Stimulated activated CD4-positive, alpha-beta T cell treated with anti-CD3 and anti-CD28 coated beads, TNF-alpha, amount 100 ng/mL, for 4 hours (primary cell): Measurements from ENCODE around the gene PIP5K1B.

Experiments used
- DNase-seq, 3 experiments: peaks; one replicate each; pipeline ENCODE4 v3.0.0-alpha.2; 2020; ENCODE audit warnings: low read depth in 3 of 3

Gene PIP5K1B

DNA sequence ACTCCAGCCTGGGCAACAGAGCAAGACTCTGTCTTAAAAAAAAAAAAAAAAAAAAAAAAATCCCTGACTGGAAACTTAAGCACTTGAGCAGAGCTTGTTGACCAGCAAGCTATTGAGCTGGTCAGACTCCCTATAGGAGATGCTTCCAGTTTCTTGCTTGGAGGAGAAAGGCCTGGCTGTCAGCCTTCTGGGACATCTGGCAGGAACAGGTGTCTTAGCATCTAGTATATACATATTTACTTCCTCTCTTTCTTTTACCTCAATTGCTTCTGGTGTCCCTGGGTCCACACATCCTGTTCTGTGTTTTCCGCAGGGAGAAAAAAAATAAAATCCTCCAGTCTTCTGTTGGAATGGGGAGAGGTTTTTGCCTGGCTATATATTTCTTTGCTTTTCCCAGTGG, 248.7 kb downstream of the PIP5K1B start:
- no peak for DNase-seq

DNA sequence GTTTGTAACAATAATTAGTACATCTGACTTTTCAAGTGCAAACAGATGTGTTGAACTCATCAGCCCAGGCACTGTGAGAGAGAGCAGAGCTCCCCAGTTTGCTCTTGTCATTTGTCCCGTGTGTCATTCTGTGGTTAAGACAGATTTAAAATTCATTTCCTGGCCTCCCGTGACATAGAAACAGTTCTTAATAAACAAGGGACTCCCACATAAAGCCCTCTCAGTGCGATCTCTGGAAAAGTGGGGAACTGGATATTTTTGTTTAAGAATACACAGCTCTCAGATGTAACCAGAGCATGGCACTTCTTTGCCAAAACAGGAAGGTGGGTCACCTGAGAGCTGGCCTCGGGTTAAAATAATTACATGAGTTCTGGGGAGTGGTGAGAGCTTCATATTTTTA, 250.3 kb downstream of the PIP5K1B start:
- no peak for DNase-seq

DNA sequence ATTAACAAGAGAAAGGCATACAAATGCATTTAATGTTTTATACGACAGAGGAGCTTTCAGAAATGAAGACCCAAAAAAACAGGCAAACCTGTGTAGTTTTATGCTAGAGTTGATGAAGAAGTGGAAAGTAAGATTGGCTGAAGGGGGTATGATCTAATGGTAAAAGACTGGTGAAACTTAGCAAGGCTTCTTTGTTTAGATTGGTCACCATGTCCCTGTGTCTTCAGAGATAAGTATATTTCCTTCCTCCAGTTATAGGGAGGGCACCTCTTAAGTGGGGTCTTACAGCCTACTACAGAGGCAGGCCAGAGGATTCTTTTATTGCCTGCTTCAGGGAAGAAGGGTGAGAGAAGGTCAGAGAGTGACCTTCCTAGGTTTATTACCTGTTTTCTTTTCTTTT, 252.4 kb downstream of the PIP5K1B start:
- no peak for DNase-seq

DNA sequence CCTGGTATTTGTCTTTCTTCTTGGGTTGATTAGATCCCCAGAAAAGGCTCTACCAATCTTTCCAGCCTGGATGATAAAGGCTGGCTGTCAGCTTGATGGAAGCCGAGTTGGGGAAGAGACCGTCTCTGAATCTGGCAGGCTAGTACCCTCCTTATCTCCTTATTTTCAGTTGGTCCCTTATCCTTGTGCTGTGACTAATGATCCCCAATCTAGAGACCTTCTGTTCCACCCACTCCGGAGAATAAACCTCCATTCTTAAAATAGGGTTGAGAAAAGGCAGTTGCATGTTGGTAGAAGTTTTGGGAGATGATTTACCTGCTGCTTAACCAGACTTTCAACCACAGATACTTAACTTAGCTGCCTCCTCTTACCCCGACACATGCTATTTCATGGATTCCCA, 256.5 kb downstream of the PIP5K1B start:
- no peak for DNase-seq

DNA sequence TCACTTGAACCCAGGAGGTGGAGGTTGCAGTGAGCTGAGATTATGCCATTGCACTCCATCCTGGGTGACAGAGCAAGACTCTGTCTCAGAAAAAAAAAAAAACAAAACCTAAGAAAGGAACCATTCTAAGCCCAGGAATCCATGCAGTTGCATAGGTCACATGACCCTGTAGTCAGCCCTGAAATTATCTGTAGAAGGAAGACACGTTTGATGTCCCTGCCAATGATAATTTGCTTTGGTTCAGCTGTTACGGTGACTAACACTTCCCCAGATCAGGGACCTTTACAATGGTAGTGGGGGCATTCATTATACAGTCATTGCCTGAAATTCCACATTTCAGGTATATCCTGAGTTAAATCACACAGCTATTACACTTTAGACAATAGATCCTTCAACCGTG, 258.4 kb downstream of the PIP5K1B start:
- no peak for DNase-seq

DNA sequence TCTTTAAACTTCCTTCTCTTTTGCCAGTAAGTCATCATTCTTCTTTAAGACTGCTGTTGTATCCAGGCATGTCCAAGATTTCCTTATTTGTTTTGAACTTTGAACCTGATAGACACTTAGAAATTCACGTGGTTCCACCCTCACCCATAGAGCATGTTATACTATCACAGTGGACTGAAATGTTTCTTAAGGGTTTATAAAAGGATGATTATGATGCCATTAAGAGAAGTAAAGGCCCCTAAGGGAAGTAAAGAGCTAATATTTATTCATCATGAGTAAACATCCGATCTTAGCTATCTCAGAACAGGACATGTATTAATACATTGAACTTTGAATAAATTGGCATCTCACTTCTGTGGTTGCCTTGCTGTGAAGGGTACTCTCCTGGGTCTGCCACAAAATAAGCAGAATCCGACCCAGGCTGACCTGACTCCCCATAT, 259.1 kb downstream of the PIP5K1B start:
- DNase-seq = no peak

DNA sequence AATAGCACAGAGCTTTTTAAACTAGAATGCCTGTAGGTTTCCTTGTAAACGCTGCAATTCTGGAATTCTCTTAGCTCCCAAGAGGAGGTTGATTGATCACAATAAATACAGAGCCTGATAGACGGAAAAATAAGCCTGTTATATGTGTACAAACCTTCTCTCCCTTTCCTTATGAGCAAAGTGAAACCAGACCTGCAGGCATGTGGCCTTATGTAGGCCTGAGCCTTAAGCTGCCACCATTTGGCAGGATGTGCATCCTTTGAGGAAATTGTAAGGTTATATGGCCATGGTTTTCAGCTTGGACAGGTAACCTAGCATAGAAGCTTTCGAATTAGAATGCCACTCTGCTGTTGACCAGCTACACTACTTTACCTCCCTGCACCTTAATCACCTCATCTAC, 259.7 kb downstream of the PIP5K1B start:
- no peak for DNase-seq

DNA sequence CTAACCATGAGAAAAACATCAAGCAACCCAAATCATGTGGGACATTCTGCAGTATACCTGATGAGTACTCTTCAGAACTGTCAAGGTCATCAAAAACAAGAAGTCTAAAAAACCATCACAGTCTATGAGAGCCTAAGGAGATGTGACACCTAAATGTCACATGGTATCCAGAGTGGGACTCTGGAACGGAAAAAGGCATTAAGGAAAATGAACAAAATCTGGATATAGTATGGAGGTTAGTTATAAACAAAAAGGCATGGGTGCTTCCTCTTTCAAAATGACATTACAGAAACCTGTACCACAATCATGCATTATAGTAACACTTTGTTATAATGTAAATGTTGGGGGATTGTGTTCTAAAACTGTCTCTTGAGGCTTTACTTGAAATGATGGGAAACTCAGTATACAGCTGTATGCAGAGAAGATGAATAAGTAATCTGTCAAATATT, 261.5 kb downstream of the PIP5K1B start:
- no peak for DNase-seq

DNA sequence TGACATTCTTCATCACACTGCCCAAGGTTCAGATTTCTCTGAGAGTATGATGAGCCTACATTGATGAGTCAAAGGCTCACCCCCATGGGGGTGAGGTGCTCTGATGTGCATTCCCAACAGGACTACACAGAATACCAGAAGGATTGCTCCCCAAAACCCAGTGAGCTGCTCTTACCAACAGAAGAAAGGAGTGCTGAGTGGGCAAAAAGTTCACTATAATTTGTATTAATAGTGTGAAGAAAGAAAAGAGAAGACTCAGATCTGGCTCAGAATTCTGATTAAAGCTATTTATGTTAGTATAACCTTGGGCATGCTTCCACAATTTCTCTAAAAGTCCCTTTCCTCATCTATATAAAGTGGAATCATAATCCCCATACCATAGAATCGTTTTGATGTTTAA, 262.8 kb downstream of the PIP5K1B start:
- no peak for DNase-seq

DNA sequence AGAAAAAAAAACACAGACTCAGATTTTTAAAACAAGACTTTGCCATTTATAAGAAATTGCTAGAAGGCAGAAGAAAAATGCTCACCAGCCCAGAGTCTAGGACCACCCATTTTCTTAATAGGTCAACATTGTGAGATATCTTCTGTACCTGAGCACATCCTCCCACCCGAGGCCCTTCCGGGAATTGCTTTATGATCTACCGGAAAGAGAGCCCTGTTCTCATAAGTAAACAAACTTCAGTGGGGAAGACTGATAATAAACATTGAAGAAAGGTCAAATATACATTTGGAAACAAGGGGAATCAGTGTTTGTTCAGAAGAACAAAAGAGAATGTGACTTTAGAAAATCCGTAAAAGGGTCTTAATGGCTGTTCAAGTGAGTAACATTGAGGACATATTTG, 264.5 kb downstream of the PIP5K1B start:
- DNase-seq = no peak

DNA sequence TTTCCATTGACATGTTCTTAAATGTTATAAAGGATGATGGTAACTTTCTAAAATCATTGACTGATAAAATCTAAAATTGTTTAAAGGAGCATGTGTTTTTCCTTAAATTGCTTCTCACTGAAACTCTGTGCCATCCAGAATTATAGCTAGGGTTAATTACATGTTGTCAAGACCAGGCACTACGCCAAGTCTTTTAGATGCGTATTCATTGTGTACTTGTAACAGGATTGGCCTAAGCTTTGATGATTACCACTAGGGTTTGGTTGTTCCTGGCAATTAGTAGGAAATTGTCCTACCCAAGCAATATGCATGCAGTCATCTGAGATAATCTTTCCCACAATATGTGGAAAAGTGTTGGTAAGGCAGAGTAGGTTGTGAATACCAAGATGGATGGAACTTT, 265.1 kb downstream of the PIP5K1B start:
- DNase-seq = no peak

DNA sequence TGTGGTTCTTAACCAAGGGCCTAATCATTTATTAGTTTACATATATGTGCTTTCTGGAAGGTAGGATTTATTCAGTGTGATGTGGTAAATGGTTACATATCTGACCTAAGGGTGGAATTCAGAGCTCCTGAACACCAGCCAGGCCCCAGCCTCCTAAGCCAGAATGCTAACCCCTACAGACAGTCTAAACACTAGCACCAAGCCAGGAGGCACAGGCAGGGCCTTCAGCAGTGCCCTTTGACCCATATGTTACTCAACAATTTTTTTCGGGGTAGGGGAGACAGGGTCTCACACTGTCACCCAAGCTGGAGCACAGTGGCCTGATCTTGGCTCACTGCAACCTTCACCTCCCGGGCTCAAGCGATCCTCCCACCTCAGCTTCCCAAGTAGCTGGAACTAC, 268.6 kb downstream of the PIP5K1B start:
- no peak for DNase-seq

DNA sequence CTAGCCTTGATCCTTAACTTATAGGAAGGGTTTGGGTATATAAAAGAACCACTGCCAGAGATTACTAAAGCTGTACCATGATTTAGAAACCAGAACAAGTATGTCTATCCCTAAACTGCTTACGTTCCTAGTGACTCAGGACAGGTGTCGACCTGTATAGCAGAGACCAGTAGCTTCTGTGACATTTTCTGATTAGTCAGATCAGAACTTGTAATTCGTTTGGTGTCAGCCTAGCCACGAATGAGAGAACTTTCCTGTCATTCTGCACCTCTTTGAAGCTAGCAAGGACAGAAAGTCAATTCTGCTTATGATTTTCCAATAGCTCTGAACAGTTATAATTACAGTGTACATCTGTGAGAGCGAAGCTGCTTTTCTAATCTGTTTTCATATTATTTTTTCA, 269.4 kb downstream of the PIP5K1B start:
- no peak for DNase-seq

DNA sequence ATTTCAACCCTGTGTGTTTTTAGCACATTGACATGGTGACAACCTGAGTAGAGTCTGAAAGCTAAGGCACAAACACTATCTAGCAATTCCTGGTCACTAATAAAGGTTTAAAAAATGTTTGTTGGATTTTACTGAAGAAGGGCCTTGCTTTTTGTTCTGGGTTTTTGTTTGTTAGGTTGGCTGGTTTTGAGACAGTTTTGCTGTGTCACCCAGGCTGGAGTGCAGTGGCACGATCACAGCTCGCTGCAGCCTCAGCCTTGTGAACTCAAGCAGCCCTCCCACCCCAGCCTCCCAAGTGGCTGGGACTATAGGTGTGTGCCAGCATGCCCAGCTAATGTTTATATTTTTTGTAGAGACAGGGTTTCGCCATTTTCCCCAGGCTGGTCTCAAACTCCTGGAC, 269.9 kb downstream of the PIP5K1B start:
- DNase-seq = no peak

DNA sequence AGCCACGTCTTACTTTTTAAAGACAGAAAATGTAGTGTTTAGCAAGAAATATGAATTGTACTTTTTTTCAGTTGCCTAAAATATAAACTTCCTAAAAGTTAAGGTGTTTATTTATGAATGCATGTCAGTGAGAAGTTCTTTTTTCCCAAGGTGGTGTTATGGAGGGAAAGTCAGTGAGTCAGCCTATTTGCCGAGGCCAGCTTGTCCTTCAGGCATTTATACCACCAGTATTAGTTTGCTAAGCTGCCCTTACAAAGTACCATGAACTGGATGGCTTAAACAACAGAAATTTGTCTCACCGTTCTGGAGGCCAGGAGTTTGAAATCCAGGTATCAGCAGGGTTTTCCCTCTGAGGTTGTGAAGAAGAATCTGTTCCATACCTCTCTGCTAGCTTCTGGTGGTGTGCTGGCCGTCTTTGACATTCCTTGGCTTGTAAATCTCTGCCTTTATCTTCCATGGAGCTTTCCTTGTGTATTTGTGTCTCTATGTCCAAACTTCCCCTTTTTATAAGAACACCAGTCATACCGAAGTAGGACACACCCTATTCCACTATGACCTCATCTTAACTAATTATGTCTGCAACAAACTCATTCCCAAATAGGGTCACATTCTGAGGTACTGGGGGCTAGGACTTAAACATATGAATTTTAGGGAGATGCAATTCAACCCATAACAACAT, 270.5 kb downstream of the PIP5K1B start:
- DNase-seq = no peak

DNA sequence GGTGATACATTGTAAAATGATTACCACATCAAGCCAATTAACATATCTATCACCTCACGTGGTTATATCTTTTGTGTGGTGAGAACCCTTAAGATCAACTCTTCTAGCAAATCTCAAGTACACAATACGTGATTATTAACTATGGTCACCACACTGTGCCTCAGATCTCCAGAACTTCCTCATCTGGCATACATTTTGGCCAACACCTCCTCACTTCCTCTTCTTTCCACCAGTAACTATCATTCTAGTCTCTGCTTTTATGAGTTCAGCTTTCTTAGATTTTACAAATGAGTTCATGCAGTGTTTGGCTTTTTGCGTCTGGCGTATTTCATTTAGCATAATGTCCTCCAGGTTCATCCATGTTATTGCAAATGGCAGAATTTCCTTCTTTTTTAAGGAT, 273.0 kb downstream of the PIP5K1B start:
- no peak for DNase-seq

DNA sequence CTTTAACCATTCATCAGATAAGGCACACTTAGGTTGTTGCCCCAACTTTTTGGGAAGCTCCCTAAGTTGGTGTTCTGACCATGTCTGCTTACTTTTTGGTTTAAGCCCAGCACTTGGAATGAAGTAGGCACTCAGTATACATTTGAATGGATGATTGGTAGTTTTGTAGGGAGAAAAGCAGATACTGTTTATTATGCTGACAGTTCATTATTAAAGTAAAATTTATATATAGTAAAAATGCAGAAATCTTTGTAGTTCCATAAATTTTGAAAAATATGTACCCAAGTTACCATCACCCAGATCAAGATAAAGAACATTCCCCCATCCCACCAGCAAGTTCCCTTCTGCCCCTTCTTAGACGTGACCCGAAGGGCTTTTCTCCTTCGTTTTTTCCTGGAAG, 273.5 kb downstream of the PIP5K1B start:
- no peak for DNase-seq

DNA sequence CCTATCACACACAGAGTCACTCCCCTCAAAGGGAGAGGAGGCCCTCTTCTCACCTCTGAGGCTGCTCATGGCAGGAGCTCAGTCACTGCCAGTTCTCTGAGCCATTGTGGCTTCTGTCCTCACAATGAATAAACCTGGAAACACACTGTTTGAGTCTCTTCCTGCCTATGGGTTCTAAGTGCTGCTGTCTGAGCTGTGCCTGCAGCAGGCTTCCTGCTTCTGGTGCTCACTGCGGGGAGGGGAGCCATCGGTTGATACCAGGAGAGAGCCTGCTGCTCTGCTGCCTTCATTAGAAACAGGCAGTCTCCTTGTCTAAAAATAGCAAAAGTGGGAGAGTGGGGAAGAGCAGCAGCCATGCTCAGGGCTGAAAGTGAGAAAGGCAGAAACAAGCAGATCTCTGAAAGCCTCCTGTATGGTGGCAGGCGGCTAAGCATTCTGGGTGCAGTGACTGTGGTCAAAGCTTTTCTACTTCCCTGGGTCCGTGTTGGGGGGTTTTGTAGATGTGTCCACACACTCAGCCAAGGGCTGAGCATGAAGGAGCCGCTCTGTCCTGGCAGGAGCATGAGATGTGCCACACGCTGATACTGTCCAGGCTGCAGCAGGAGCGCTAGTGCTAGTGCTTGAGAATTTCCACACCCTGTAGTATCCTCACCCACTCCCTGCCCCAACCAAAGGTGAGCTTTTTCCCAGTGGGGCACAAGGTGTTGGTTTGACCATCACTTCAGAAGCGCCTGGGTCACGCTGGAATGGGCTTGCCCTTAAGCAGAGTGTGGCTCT, 274.7 kb downstream of the PIP5K1B start:
- DNase-seq = no peak

DNA sequence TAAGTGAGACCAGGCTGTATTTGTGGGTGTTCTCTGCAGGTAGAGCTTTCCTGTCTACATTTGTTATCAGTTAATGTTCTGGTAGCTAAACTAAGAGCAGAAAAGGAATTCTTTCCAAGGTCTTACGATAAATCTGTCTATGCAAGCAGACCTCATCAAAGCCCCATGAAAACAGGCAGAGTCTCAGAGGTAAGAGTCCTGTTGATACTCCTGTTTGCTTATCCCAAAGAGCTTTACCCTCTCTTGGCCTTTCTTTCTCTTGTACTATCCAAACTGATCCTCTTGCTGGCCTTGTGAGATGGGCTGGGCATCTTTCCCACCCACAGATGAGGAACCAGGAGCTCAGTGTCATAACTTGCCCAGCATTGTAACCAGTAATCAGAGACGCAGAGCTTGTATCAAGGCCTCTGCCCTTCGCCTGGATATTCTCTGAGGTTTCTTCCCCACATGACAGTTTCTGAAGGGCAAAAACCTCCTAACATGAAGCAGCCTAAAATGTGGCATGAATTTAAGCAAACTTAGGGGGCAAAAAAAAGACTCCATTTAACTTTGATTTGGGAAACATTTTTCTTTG, 275.4 kb downstream of the PIP5K1B start:
- DNase-seq = no peak

DNA sequence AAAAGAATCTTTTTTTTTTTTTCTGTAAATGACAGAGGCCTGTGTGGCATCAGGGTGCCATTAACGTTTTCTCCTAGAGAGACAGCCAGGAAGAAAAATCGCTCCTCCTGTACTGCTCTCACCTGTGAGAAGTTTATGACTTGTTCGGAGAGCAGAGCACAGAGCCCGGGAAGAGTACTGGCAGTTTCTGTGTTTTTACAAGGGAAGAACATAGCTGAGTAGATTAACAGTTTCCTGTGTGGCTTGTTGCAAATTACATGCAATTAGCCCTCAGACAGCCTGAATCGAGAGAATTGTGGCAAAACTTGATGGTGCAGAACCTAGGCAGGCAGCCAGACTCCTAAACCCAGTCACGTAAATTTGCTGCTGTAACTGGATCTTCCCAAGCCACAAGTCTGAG, 276.7 kb downstream of the PIP5K1B start:
- DNase-seq = no peak

DNA sequence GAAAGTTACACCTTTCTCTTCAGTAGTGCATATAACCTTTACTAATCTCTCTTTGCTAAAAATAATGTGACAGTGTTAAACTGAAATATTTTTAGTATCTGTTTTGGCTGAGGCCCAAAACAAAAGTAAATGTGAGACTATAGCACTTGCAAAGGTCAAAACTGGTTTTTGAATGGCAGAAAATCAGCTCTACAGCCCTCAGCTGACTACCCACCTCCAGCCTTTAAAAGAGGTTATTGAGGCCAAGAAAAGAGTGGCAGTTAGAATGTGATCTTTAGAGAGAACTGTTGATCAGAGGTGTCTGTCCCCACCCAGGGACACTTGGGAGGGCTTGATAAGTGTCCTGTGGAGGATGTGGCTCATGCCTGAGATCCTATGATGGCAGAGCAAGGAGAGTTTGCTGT, 278.0 kb downstream of the PIP5K1B start:
- DNase-seq = no peak

DNA sequence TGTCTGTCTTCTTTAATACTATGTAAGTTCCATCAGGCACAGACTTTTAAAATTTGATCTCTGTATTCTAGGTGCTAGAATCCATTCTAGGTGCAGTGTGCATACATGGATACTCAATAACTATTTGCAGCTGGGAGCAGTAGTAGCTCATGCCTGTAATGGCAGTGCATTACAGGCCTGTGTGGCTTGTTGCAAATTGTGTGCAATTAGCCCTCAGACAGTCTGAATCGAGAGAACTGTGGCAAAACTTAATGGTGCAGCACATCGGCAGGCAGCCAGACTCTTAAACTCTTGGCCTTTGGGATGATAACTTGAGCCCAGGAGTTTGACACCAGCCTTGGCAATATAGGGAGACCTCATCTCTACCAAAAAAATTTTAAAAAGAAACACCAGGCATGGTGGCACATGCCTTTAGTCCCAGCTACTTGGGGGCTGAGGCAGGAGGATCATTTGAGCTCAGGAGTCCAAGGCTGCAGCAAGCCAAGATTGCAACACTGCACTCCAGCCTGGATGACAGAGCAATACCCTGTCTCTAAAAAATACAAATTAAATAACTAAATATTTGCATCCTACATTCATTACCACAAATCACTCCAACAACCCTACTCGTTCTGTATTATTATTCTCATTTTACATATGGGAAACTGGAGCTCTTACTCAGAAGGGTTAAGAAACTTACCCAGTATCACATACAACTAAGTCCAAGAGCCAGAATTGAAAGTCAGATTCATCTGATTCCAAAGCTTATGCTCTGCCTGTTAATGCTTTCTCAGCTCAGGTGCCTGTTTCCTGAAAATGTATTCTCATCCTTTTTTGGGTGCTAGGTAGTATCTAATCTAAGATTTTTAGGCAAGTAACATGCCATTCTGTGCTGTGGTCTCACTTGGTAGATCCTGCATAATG, 278.7 kb downstream of the PIP5K1B start:
- DNase-seq = no peak
